Medulla oblongata (tissue), 1 donor: ENCODE data around the gene RANBP3.
"Not testable (repeated sequence)": the region's sequence is repeated elsewhere in the genome, so short reads cannot be mapped to it uniquely, and the experiment has no call there.

Source experiments
- DNase-seq: peaks from one replicate; pipeline ENCODE4 v3.0.0-alpha.2; 2015; ENCODE audit errors: extremely low spot score

Gene RANBP3

GRCh38 chr19:5883157-5883873, 94.6 kb downstream of the RANBP3 start:
- DNase-seq, result not testable (repeated sequence)

GRCh38 chr19:5882421-5882968, 95.4 kb downstream of the RANBP3 start:
- no peak for DNase-seq

- DNase-seq, result no peak
These were observed 96.2 kb downstream of the RANBP3 start for GRCh38 chr19:5881543-5882299.

DNA sequence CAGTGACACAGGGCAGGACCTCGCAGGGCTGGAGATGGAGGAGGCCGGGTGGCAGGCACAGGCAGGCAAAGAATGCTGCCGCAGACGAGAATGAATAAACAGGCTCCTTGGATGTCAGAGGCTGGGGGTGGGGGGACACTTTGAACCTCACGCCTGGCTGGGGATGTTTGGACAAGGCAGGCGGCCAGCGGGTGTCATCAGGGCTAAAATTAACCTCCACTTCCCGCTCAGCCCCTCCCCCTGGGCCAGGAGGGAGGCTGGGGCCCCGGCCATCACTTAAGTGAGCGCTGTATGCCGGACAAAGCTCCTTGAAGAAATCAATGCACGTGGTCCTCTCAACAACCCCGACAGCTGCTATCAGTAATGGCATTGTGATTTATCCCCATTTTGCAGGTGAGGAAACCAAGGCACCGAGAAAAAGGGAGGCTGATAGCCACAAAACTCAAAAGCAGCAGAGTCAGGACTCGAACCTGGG, 97.3 kb downstream of the RANBP3 start:
- no peak for DNase-seq

- no peak for DNase-seq
These were observed 97.7 kb downstream of the RANBP3 start for GRCh38 chr19:5880196-5880595.

DNA sequence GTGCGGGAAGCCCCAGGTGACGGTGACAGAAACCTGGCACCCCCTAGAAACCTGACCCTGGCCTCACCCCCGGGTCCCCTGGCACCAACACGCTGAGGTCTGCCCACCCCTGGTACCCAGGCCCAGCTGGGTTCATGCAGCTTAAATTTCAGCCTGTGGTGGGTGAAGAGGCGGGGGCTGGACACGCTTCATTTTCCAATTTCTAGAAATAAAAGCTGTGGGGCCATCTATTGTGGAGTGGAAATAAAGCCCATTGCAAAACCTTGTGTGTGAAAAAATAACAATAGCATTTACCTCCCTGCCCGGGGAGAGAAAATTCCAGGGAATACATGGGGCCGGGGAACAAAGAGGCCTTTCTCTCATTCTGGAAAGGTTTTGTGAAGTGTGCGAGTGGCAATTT, 100.1 kb downstream of the RANBP3 start:
- DNase-seq, result no peak

DNA sequence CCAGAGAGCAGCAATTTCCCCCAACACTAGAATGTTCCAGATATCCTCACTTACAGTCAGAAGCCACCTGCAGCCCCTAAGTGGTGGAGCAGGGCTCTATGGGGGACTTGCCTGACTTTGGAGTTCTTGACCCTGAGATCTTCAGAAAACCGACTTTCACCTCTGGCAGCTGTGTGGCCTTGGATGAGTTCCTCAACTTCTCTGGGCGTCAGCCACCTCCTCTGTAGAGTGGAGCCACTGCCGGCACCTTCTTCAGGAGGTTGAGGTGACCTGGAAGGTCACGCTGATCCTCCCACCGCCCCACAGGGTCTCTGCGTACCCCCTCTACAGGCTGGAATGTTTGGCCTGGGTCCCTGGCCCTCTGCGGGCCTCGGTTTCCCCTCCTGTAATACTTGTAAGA, 100.5 kb downstream of the RANBP3 start:
- no peak for DNase-seq

DNA sequence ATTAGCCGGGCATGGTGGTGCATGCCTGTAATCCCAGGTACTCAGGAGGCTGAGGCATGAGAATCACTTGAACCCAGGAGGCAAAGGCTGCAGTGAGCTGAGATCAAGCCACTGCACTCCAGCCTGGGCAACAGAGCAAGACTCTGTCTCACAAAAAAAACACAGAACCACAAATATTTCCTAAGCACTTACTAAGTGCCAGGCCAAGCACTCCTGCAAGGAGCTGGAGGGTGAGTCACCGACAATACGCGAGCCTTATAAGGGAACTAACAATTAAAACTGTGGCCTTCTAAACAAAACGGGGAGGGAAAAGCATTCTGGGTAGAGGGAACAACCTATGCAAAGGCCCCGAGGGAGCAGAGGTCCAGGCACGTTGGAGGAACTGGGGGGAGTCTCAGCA, 103.4 kb downstream of the RANBP3 start:
- DNase-seq, result not testable (repeated sequence)

DNA sequence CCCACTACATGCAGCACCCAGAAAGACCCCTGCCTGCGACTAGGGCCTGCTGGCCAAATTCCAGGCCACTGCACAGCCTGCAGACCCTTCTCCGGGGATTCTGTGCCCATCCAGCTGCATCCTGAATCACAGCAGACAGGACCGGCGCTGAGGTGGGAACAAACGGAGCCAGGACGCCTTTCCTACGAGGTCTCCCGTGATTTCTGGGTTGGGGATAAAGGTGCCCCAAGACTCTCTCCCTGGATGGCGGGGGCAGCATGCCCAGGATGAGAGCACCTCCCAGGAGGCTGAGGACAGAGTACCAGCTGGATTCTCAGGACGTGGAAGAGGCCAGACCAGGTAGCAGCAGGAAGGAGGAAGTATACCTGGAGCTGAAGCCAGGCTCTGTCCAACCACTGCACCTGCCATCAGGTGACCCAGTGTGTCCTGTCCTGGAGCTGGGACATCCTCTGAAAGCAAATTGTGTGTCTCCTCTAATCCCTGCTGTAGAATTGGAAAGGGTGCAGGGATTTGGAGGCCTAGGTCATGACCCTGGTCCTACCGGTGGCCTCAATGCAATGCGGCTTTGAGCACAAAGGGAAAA, 104.2 kb downstream of the RANBP3 start:
- DNase-seq, result no peak

GRCh38 chr19:5870986-5871394, 107.0 kb downstream of the RANBP3 start:
- DNase-seq, result no peak

DNA sequence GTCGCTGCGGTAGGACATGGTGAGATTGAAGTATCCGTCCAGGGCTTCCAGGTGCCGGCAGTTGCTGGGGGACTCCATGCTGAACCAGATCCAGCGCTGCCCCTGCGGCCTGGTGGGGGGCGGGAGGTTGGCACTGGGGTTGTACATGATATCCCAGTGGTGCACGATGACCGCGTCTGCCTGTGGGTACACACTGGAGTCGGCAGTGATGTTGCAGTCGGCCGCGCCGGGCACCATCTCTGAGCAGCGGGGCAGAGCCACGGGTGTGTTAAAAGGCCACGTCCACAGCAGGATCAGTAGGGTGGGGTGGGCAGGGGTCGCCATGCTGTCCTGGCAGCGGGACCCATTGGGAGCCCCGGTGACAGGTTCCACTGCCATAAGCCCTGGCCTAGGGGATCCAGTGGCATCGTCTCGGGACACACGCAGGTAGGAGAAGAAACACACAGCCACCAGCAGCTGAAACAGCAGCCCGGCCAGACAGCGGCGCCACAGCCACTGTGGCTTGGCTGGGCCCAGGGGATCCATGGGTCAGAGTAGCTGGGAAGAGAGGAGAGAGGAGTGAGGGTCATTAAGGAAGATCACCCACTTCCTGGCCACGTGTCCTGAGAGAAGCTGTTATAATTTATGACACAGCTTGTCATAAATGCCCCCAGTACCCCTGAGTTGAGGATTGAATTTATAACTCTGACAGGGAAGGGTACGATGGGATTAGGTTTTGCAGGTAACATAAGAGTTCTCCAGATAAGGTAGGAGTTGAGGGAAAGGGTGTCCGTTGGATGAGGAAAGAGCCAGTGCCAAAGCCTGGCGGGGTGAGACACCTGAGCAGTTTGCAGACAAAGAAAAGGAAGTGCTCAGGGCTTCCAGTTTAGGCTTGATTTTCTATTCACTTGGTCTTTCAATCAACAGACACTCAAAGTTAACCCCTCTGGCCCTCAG, 110.5 kb downstream of the RANBP3 start:
- DNase-seq, result no peak
